ENCODE results near the gene SLC12A8. TPM values are rescaled to one million over a fixed set of nuclear protein-coding genes. Genes with fewer than 3 reads are reported as not detected.

The SLC12A8 gene
- polyA plus RNA-seq, 1 of the 3 experiments (the other 2 are of a cell fraction), result 7.5 TPM

- Histone ChIP-seq H3K36me3 (replicated peaks in 1 of 2; ENCODE audit: control insufficient read depth in 1 of 2, insufficient read depth in 2 of 2, low read length in 1 of 2) (no peaks in the 10 kb centered on the region), H2AFZ (ENCODE audit: low read depth) (no peak overlapping the region), H3K27ac (ENCODE audit: low read depth in 2 of 2, low read length in 1 of 2) (no peak overlapping the region), H3K9me2 (no peaks in the 10 kb centered on the region), H3K4me1 (ENCODE audit: control insufficient read depth in 1 of 2, insufficient read depth in 2 of 2, low read depth in 1 of 2, low read length in 1 of 2) (peaks cover 14 to 24% of the 10 kb centered on the region in 2 experiments; a peak in 3 of 4 replicates), H3K79me2 (ENCODE audit: insufficient read depth) (no peaks in the 10 kb centered on the region), H3K4me3 (ENCODE audit: low read depth in 2 of 2, low read length in 1 of 2) (no peak overlapping the region), H3K4me2 (no peak overlapping the region), H3K27me3 (ENCODE audit: insufficient read depth) (no peaks in the 10 kb centered on the region), H3K9ac (no peak overlapping the region), H4K20me1 (ENCODE audit: insufficient read depth) (no peaks in the 10 kb centered on the region), H3F3A (replicated peaks; ENCODE audit: insufficient read depth) (no peaks in the 10 kb centered on the region), H3K9me3 (no peaks in the 10 kb centered on the region)
- no peak for DNase-seq
- CTCF ChIA-PET, result interaction anchor here (1.1 kb wide), 1 partner anchor 16 kb away, joined by 3 read pairs; no protein-coding TSS in a partner anchor
- POLR2A ChIA-PET, result no interaction called here
- WGBS (ENCODE audit: low lambda C conversion rate), result 95% methylated on average over 12 of the region's 12 CpGs
- TF ChIP-seq, protein P1, sequence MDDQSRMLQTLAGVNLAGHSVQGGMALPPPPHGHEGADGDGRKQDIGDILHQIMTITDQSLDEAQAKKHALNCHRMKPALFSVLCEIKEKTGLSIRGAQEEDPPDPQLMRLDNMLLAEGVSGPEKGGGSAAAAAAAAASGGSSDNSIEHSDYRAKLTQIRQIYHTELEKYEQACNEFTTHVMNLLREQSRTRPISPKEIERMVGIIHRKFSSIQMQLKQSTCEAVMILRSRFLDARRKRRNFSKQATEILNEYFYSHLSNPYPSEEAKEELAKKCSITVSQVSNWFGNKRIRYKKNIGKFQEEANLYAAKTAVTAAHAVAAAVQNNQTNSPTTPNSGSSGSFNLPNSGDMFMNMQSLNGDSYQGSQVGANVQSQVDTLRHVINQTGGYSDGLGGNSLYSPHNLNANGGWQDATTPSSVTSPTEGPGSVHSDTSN (IDR thresholded peaks at IDR 0.05), result no peak
- TF ChIP-seq RAD21 (IDR thresholded peaks at IDR 0.05; ENCODE audit: low read length), result no peak
- no peak for TF ChIP-seq RXRA (IDR thresholded peaks at IDR 0.05; ENCODE audit: borderline replicate concordance, low read depth)
- no peak for TF ChIP-seq GATA2 (CRISPR knock-in tag; IDR thresholded peaks at IDR 0.05)
- TF ChIP-seq, protein P2, sequence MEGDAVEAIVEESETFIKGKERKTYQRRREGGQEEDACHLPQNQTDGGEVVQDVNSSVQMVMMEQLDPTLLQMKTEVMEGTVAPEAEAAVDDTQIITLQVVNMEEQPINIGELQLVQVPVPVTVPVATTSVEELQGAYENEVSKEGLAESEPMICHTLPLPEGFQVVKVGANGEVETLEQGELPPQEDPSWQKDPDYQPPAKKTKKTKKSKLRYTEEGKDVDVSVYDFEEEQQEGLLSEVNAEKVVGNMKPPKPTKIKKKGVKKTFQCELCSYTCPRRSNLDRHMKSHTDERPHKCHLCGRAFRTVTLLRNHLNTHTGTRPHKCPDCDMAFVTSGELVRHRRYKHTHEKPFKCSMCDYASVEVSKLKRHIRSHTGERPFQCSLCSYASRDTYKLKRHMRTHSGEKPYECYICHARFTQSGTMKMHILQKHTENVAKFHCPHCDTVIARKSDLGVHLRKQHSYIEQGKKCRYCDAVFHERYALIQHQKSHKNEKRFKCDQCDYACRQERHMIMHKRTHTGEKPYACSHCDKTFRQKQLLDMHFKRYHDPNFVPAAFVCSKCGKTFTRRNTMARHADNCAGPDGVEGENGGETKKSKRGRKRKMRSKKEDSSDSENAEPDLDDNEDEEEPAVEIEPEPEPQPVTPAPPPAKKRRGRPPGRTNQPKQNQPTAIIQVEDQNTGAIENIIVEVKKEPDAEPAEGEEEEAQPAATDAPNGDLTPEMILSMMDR (IDR thresholded peaks at IDR 0.05), result no peak
- no peak for TF ChIP-seq SIN3A (IDR thresholded peaks at IDR 0.05; ENCODE audit: borderline replicate concordance, low read depth, low read length)
- no peak for TF ChIP-seq TCF12 (IDR thresholded peaks at IDR 0.05)
- TF ChIP-seq ZBTB33 (IDR thresholded peaks at IDR 0.05; ENCODE audit: borderline replicate concordance, low read depth), result no peak
- TF ChIP-seq NRF1 (IDR thresholded peaks at IDR 0.05; ENCODE audit: low read depth, low read length), result no peak
- TF ChIP-seq, protein P3, sequence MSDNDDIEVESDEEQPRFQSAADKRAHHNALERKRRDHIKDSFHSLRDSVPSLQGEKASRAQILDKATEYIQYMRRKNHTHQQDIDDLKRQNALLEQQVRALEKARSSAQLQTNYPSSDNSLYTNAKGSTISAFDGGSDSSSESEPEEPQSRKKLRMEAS (IDR thresholded peaks at IDR 0.05; ENCODE audit: low read depth), result no peak
- no peak for TF ChIP-seq JUND (IDR thresholded peaks at IDR 0.05)
- TF ChIP-seq EZH2phosphoT487 (IDR thresholded peaks at IDR 0.05; ENCODE audit: borderline replicate concordance, low read depth), result no peak
- no peak for TF ChIP-seq MEF2A (IDR thresholded peaks at IDR 0.05; ENCODE audit: borderline replicate concordance, low read depth)
- TF ChIP-seq, protein P4, sequence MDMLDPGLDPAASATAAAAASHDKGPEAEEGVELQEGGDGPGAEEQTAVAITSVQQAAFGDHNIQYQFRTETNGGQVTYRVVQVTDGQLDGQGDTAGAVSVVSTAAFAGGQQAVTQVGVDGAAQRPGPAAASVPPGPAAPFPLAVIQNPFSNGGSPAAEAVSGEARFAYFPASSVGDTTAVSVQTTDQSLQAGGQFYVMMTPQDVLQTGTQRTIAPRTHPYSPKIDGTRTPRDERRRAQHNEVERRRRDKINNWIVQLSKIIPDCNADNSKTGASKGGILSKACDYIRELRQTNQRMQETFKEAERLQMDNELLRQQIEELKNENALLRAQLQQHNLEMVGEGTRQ (IDR thresholded peaks at IDR 0.05; ENCODE audit: borderline replicate concordance, low read depth, low read length), result no peak
Measured at GRCh38 chr3:125142420-125142778, 70.1 kb downstream of the SLC12A8 start.

Measured in SK-N-SH (cell line).